ENCODE data around the gene STK32B.

Gene STK32B

DNA sequence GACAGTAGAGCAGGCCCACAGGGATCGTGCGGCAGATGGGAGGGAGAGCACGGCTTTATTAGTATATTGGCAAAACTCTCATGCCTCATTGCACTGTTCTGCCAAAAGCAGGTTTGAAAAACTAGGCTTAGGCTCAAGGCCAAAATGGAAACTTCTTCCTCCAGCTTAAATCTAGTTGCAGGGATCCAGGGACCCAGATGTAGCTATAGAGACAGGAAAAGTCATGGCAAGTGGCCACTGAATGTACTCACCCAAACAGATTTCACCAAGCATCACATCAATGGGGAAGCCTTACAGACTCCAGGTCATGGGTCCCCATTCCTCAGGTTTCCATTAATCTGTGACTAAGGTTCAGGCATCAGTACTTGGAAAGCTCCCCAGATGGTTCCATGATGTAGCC, 149.2 kb downstream of the STK32B start:
- no peak for TF ChIP-seq CTCF (conservative IDR thresholded peaks at IDR 0.05; ENCODE audit: control insufficient read depth, insufficient read depth, low read depth, low read length)
- DNase-seq (ENCODE audit: low read depth) = no peak
- H3K4me3 ChIP-seq (ENCODE audit: control insufficient read depth, low read depth, low read length) = no peak overlapping the region

DNA sequence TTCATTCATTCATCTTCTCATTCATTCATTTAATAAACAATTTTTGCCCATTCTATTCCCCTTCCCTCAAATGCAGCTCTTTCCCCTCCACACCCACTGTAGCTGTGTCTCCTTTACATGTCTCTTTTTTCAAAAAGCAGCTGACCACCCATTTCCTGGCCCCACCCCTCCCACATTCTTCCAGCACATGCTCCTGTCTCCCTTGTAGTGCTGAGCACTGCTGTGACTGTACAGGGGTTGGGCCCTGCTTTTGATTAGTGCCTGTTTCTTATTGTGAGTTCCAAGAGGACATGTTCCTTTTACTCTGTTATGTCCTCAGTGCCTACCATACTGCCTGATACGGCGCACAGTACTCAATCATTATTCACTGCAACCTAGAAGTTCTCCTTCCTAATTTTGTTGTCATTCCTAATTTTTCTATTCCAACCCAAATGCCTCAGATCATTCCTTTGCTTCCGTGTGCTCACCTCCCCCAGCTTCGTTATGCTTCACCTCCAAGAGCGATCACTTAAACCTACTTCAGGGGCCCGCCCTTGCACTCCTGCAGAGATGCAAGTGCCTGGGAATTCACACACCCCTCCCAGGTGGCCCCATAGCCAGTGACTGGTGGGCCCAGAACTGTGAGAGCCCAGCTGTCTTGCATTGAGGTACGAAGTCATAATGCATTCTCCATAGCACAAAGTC, 152.2 kb downstream of the STK32B start:
- no peak for DNase-seq (ENCODE audit: low read depth)
- no peak overlapping the region for H3K4me3 ChIP-seq (ENCODE audit: control insufficient read depth, low read depth, low read length)
- TF ChIP-seq CTCF (conservative IDR thresholded peaks at IDR 0.05; ENCODE audit: control insufficient read depth, insufficient read depth, low read depth, low read length) = no peak

DNA sequence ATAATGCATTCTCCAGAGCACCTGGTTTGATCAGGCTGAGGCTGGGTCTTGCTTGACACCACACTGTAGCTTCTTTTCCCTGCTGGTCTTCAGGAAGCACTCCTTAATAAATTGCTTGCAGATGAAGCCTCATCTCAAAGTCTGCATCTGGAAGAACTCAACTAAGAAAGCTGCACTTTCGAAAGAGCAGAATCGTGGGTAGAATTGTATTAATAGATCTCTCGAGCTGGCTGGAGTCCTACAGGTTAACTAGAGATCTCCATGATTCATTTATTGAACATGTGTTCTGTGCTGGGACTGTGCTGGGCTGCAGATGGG, 152.7 kb downstream of the STK32B start:
- DNase-seq (ENCODE audit: low read depth) = peak; percentile 18
- no peak overlapping the region for H3K4me3 ChIP-seq (ENCODE audit: control insufficient read depth, low read depth, low read length)
- TF ChIP-seq CTCF (conservative IDR thresholded peaks at IDR 0.05; ENCODE audit: control insufficient read depth, insufficient read depth, low read depth, low read length) = no peak

- DNase-seq (ENCODE audit: low read depth) = peak; percentile 49
- no peak for TF ChIP-seq CTCF (conservative IDR thresholded peaks at IDR 0.05; ENCODE audit: control insufficient read depth, insufficient read depth, low read depth, low read length)
- H3K4me3 ChIP-seq (ENCODE audit: control insufficient read depth, low read depth, low read length) = no peak overlapping the region
Measured at GRCh38 chr4:5204781-5205180, 153.5 kb downstream of the STK32B start.

DNA sequence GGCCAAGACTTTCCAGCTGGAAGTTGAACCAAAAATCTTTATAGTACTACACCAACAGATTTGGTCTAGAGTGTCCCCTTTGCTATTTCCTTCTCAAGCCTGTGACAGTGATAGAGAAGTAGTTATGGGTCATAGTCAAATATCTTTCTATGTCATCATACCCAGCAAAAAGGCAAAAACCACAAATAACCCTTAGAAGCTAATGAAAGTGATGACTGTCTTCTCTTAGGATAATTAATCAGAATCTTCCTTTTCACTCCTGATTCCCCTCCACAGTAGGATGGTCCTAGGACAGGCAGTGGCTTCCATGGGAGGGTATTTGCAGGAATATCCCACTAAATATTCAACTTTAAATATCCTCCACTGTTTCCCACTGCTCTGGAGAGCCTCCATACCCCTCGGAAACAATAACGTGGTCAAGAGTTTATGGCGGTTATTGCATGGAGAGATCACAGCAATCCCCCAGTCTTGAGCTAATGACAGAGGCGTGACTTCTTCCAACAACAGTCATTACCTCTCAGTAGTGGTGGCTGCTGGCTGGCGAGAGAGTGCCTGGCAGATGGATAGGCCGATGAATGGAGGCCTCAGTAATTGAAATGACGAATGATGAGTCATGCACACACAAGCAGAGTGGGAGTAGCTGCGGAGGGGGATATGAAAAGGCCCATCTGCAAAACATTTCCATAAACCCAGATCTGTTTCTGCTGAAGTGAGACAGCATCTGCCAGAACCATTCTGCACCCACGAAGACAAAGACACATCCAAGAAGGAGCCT, 154.9 kb downstream of the STK32B start:
- DNase-seq (ENCODE audit: low read depth) = peak; percentile 82
- H3K4me3 ChIP-seq (ENCODE audit: control insufficient read depth, low read depth, low read length) = no peak overlapping the region
- no peak for TF ChIP-seq CTCF (conservative IDR thresholded peaks at IDR 0.05; ENCODE audit: control insufficient read depth, insufficient read depth, low read depth, low read length)

DNA sequence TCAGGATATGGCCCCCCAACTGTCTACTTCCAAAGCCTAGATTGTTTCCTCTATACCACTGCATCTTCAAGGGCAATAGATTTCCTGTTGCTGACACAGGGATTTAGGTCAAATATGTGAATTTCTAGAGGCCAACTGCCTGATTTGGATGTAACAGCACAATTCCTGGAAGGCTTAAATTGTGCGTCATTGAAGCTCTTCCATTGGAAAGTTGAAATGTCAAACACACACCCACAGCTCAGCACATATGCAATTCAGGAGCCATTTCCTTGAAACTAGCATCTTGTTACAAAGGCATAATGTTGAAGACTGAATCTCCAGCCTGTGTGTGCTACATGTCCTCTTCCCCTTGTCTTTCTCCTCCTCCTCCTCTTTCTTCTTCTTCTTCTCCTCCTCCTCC, 158.6 kb downstream of the STK32B start:
- TF ChIP-seq CTCF (conservative IDR thresholded peaks at IDR 0.05; ENCODE audit: control insufficient read depth, insufficient read depth, low read depth, low read length) = no peak
- no peak overlapping the region for H3K4me3 ChIP-seq (ENCODE audit: control insufficient read depth, low read depth, low read length)
- no peak for DNase-seq (ENCODE audit: low read depth)

Measured in fibroblast of mammary gland (primary cell).